DND-41 (cell line): ENCODE measurements around the gene GATA5.

ENCODE experiments used
- ATAC-seq: fragments of 200-7000 bp; cut with Tn5 transposase; 3 replicates; pipeline ENCODE4 v1.9.1; 2021; ENCODE audit warnings: low read depth; ENCODE audit not compliant: insufficient read depth
- DNase-seq: peaks from one replicate; pipeline ENCODE4 v3.0.0-alpha.2; 2020
- H2AFZ ChIP-seq: 2 replicates; pipeline ENCODE4 v1.6.0; 2012; ENCODE audit warnings: low read depth, low read length
- H3K27ac ChIP-seq: 2 replicates; pipeline ENCODE4 v1.5.1; 2012; ENCODE audit warnings: low read length, inconsistent platforms
- H3K27me3 ChIP-seq: fragments of 200-600 bp; sonication (generic); 2 replicates; pipeline ENCODE4 v1.6.0; 2012; ENCODE audit warnings: low read length, mild to moderate bottlenecking, inconsistent platforms; ENCODE audit not compliant: insufficient read depth, poor library complexity
- H3K36me3 ChIP-seq: 2 replicates; pipeline ENCODE4 v1.5.1; 2012; ENCODE audit warnings: low read length, inconsistent platforms; ENCODE audit not compliant: insufficient read depth
- H3K4me1 ChIP-seq: 2 replicates; pipeline ENCODE4 v1.5.1; 2012; ENCODE audit warnings: mild to moderate bottlenecking, low read length; ENCODE audit not compliant: insufficient read depth
- H3K4me2 ChIP-seq: 2 replicates; pipeline ENCODE4 v1.6.0; 2012; ENCODE audit warnings: mild to moderate bottlenecking, moderate library complexity, low read length, inconsistent platforms; ENCODE audit not compliant: insufficient read depth
- H3K4me3 ChIP-seq, 2 experiments: fragments of 200-600 bp in 1 of 2; shearing (Covaris generic) in 1 of 2; 2 replicates each; pipeline ENCODE4 v1.5.1; 2012 to 2016; ENCODE audit warnings: inconsistent platforms in 2 of 2, low read length in 2 of 2, mild to moderate bottlenecking in 2 of 2, low read depth in 1 of 2, moderate library complexity in 1 of 2
- H3K79me2 ChIP-seq: 2 replicates; pipeline ENCODE4 v1.6.0; 2012; ENCODE audit warnings: low read length, inconsistent platforms; ENCODE audit not compliant: insufficient read depth
- H3K9ac ChIP-seq: 2 replicates; pipeline ENCODE4 v1.6.0; 2012; ENCODE audit warnings: low read depth, mild to moderate bottlenecking, inconsistent platforms, low read length, moderate library complexity
- H3K9me3 ChIP-seq: 2 replicates; pipeline ENCODE4 v1.5.1; 2012; ENCODE audit warnings: low read length, moderate library complexity, mild to moderate bottlenecking, inconsistent platforms; ENCODE audit not compliant: insufficient read depth, severe bottlenecking
- H4K20me1 ChIP-seq: 2 replicates; pipeline ENCODE4 v1.6.0; 2012; ENCODE audit warnings: low read length; ENCODE audit not compliant: insufficient read depth
- CTCF ChIP-seq: IDR thresholded peaks from 2 replicates; pipeline ENCODE4 v1.5.1; 2012; ENCODE audit warnings: borderline replicate concordance, low read length, moderate library complexity, mild to moderate bottlenecking; ENCODE audit not compliant: poor library complexity, severe bottlenecking; ENCODE audit errors: extremely low read depth
- EZH2 ChIP-seq: IDR thresholded peaks from 3 replicates; pipeline ENCODE4 v1.6.1; 2012; ENCODE audit warnings: borderline replicate concordance, low read depth, mild to moderate bottlenecking, moderate library complexity, low read length, inconsistent platforms; ENCODE audit not compliant: severe bottlenecking

GATA5 gene

GRCh38 chr20:62504323-62504722, 28.5 kb upstream of the GATA5 start:
- Histone ChIP-seq H3K27ac (no peak overlapping the region), H3K4me1 (no peaks in the 10 kb centered on the region)
- no peak for ATAC-seq

GRCh38 chr20:62503401-62504178, 27.8 kb upstream of the GATA5 start:
- H3K4me3 ChIP-seq: no peak overlapping the region
- peaks cover 5% of the 10 kb centered on the region for H4K20me1 ChIP-seq
- H3K27me3 ChIP-seq: no peaks in the 10 kb centered on the region
- no peak overlapping the region for H3K27ac ChIP-seq
- DNase-seq (no peak), ATAC-seq (no peak)
- H3K79me2 ChIP-seq: no peaks in the 10 kb centered on the region
- TF ChIP-seq CTCF (no peak), EZH2 (no peak)
- no peak overlapping the region for H3K4me2 ChIP-seq
- no peaks in the 10 kb centered on the region for H3K9me3 ChIP-seq
- no peak overlapping the region for H2AFZ ChIP-seq
- no peaks in the 10 kb centered on the region for H3K36me3 ChIP-seq
- no peak overlapping the region for H3K9ac ChIP-seq
- no peaks in the 10 kb centered on the region for H3K4me1 ChIP-seq

More at GRCh38 chr20:62504323-62504722, 28.5 kb upstream of the GATA5 start:
- TF ChIP-seq EZH2: no peak
- TF ChIP-seq CTCF: no peak
- no peak for DNase-seq
- Histone ChIP-seq H3K36me3 (no peaks in the 10 kb centered on the region), H2AFZ (no peak overlapping the region), H3K4me3 (no peak overlapping the region), H3K9ac (no peak overlapping the region), H4K20me1 (peaks cover 5% of the 10 kb centered on the region), H3K4me2 (no peak overlapping the region), H3K27me3 (no peaks in the 10 kb centered on the region), H3K9me3 (no peaks in the 10 kb centered on the region), H3K79me2 (no peaks in the 10 kb centered on the region)

- TF ChIP-seq CTCF: no peak
- TF ChIP-seq EZH2: no peak
- DNase-seq (no peak), ATAC-seq (no peak)
- no peak overlapping the region for H3K4me2 ChIP-seq
- H3K27me3 ChIP-seq: no peaks in the 10 kb centered on the region
- no peaks in the 10 kb centered on the region for H3K36me3 ChIP-seq
- H3K4me1 ChIP-seq: no peaks in the 10 kb centered on the region
- H4K20me1 ChIP-seq: peaks cover 5% of the 10 kb centered on the region; the same call in 1 of the 2 replicates
- H3K9ac ChIP-seq: no peak overlapping the region
- no peak overlapping the region for H3K4me3 ChIP-seq
- no peaks in the 10 kb centered on the region for H3K79me2 ChIP-seq
- no peaks in the 10 kb centered on the region for H3K9me3 ChIP-seq
- H3K27ac ChIP-seq: no peak overlapping the region
- H2AFZ ChIP-seq: no peak overlapping the region
These were observed 26.8 kb upstream of the GATA5 start for GRCh38 chr20:62502496-62503095.
